ENCODE measurements around the gene EIF5.

EIF5 gene

GRCh38 chr14:103374121-103374520, 40.1 kb downstream of the EIF5 start:
- DNase-seq, result no peak

- DNase-seq, result no peak
These were observed 43.5 kb downstream of the EIF5 start for GRCh38 chr14:103377522-103378037.

GRCh38 chr14:103378038-103378854, 44.2 kb downstream of the EIF5 start:
- DNase-seq, result no peak

GRCh38 chr14:103380719-103381377, 46.8 kb downstream of the EIF5 start:
- DNase-seq, result no peak

GRCh38 chr14:103382376-103382775, 48.3 kb downstream of the EIF5 start:
- DNase-seq, result no peak

GRCh38 chr14:103384450-103385151, 50.6 kb downstream of the EIF5 start:
- DNase-seq, result no peak

- peak; percentile 91 for DNase-seq
These were observed 51.3 kb downstream of the EIF5 start, which contains the start of gene MARK3 for GRCh38 chr14:103385152-103385928. Gene MARK3 (plus strand): TSS chr14:103385415. CDS start chr14:103386030, 615 bp downstream.

- DNase-seq, result no peak
These were observed 52.1 kb downstream of the EIF5 start for GRCh38 chr14:103385929-103386712.

- DNase-seq, result no peak
These were observed 52.8 kb downstream of the EIF5 start for GRCh38 chr14:103386713-103387329.

- DNase-seq, result no peak
These were observed 54.6 kb downstream of the EIF5 start for GRCh38 chr14:103388664-103389063.

- DNase-seq, result no peak
These were observed 56.6 kb downstream of the EIF5 start for GRCh38 chr14:103390605-103391004.

GRCh38 chr14:103391048-103391447, 57.0 kb downstream of the EIF5 start:
- DNase-seq, result peak; percentile 24

- no peak for DNase-seq
These were observed 58.1 kb downstream of the EIF5 start for GRCh38 chr14:103392106-103392505.

GRCh38 chr14:103392572-103392971, 58.5 kb downstream of the EIF5 start:
- no peak for DNase-seq

- DNase-seq, result no peak
These were observed 59.0 kb downstream of the EIF5 start for GRCh38 chr14:103393070-103393469.

- no peak for DNase-seq
These were observed 59.9 kb downstream of the EIF5 start for GRCh38 chr14:103393676-103394626.
